BLaER1 treated with 17β-estradiol and CSF1 and Interleukin-3, amounts not matched to agents 10 nM and 100 nM (cell line): Measurements from ENCODE around the gene IDH3G.

Experiments
- H3K27ac ChIP-seq, 11 experiments: shearing (Covaris generic); formaldehyde crosslinking; 2 replicates each; pipeline ENCODE4 v1.8.1; 2022
- H3K27me3 ChIP-seq, 11 experiments: shearing (Covaris generic); formaldehyde crosslinking; 2 replicates each; pipeline ENCODE4 v1.8.1; 2022
- H3K36me3 ChIP-seq, 11 experiments: shearing (Covaris generic); formaldehyde crosslinking; 2 replicates each; pipeline ENCODE4 v1.8.1; 2022
- H3K4me1 ChIP-seq, 10 experiments: shearing (Covaris generic); formaldehyde crosslinking; 2 replicates each; pipeline ENCODE4 v1.8.1; 2022
- H3K4me2 ChIP-seq, 11 experiments: shearing (Covaris generic); formaldehyde crosslinking; 2 replicates each; pipeline ENCODE4 v1.8.1; 2022
- H3K4me3 ChIP-seq, 10 experiments: shearing (Covaris generic); formaldehyde crosslinking; 2 replicates each; pipeline ENCODE4 v1.8.1; 2022
- H3K9ac ChIP-seq, 11 experiments: shearing (Covaris generic); formaldehyde crosslinking; 2 replicates each; pipeline ENCODE4 v1.8.1; 2022
- H3K9me3 ChIP-seq, 11 experiments: shearing (Covaris generic); formaldehyde crosslinking; replicated peaks in 1 of 11; 2 replicates each; pipeline ENCODE4 v1.8.1; 2022
- H4K20me1 ChIP-seq, 11 experiments: shearing (Covaris generic); formaldehyde crosslinking; 2 replicates each; pipeline ENCODE4 v1.8.1; 2022
- Cebpa-rat ChIP-seq, 11 experiments: shearing (Covaris generic); IDR thresholded peaks; 2 replicates each; pipeline ENCODE4 v1.8.1; 2022

Gene IDH3G

DNA sequence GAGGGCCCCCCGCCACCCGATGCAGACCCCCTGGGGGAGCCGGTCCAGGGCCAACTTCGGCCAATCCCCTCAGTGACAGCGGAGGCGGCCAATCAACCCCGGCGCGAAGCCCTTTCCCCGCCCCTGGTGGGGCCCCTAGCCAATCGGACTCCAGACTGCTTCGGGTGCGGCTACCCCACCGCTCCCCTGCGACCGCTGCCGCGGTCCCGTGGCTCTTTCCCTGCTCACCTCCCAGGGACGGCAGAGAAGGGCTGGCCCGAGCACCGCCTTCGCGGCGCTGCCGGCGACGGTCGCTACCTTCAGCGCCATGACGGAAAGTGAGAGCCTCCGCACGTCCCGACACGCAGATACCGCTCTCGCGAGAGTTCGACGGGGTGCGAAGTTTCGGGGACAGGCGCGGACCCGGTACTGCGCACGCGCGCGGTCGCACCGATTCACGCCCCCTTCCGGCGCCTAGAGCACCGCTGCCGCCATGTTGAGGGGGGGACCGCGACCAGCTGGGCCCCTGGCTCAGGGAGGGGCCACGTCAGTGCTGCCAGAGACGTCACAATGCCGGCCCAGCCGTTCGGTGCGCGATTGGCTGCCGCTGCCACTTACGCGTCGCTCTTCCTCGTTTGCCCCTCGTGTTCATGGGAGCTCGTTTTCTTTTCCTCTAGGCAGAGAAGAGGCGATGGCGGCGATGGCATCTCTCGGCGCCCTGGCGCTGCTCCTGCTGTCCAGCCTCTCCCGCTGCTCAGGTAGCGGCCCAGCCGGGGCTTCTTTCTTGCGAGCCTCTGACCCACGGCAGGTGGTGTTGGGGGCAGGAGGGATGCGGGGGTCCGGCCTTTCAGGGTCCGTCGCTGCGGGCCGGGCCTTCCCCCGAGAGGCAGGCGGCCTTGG lies at the start of gene IDH3G, which contains the start of gene SSR4:
IDH3G (minus strand) TSS at position 358 of the 879 bp plus-strand sequence; CDS start at position 309, 49 bp downstream.
SSR4 (plus strand) TSS at position 651 of the 879 bp plus-strand sequence; CDS start at position 671, 20 bp downstream.
- no peak for TF ChIP-seq Cebpa-rat (IDR thresholded peaks at IDR 0.05)
- peaks cover 11 to 86% (median 55%) of the 10 kb centered on the region in 11 experiments; a peak in 20 of 22 replicates for H3K9me3 ChIP-seq
- H3K27me3 ChIP-seq: peaks cover 10 to 61% (median 38%) of the 10 kb centered on the region in 11 experiments; a peak in 18 of 22 replicates
- H3K9ac ChIP-seq: peak within 1 kb of the TSS; percentile 85 to 97 (median 93)
- peaks cover 27 to 80% (median 67%) of the 10 kb centered on the region in 11 experiments; a peak in 21 of 22 replicates for H4K20me1 ChIP-seq
- peaks cover 29 to 49% (median 39%) of the 10 kb centered on the region in 10 experiments for H3K4me1 ChIP-seq
- H3K27ac ChIP-seq: peak within 1 kb of the TSS; percentile 88 to 96 (median 92)
- peak within 1 kb of the TSS; percentile 68 to 90 (median 80) for H3K4me3 ChIP-seq
- peak within 1 kb of the TSS; percentile 79 to 94 (median 90) for H3K4me2 ChIP-seq
- H3K36me3 ChIP-seq: peaks cover 32 to 64% (median 49%) of the 10 kb centered on the region in 11 experiments

DNA sequence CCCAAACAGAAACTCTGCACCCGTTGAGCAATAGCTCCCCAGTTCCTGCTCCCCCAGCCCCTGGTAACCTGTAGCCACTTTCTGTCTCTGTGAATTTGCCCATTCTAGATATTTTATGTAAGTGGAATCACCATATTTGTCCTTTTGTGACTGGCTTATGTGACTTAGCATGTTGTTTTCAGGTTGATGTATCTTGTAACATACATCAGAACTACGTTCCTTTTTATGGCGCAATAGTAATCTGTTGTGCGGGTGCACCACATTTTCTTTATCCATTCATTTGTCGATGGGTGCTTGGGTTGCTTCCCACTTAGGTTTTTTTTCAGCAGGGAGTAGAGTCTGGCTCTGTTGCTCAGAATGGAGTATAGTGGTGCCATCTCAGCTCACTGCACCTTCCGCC lies 42.7 kb upstream of the IDH3G start:
- H3K4me3 ChIP-seq: no peak overlapping the region
- H4K20me1 ChIP-seq: peaks cover 0 to 8% (median 0%) of the 10 kb centered on the region in 11 experiments; a peak in 4 of 22 replicates
- no peak overlapping the region for H3K27ac ChIP-seq
- no peak overlapping the region for H3K4me2 ChIP-seq
- peaks cover 83 to 99% (median 97%) of the 10 kb centered on the region in 11 experiments for H3K27me3 ChIP-seq
- H3K36me3 ChIP-seq: no peaks in the 10 kb centered on the region
- no peaks in the 10 kb centered on the region for H3K4me1 ChIP-seq
- peaks cover 0 to 32% (median 10%) of the 10 kb centered on the region in 11 experiments; a peak in 15 of 22 replicates for H3K9me3 ChIP-seq
- 0 out of 22 replicates have a peak, but pooled peaks of 1 of the 11 experiments have one; percentile 22 for TF ChIP-seq Cebpa-rat (IDR thresholded peaks at IDR 0.05)
- no peak overlapping the region for H3K9ac ChIP-seq

DNA sequence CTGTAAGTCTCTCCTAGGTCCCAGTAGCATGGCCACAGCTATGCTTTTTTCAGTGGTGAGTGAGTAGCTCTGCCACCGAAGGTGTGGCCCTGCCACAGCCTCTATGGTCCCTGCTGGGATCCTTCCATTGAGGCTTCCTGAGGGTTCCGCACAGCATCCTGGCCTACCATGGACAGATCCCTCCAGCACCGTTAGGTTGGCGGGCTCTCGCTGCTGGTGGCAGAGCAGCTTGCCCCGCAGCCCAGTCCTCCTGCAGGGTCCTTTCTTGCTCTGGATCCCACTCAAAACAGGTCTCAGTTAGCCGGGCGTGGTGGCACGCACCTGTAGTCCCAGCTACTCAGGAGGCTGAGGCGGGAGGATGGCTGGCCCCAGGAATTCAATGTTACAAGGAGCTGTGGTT lies 38.6 kb upstream of the IDH3G start:
- Histone ChIP-seq H3K9ac (no peak overlapping the region), H4K20me1 (peaks cover 0 to 14% (median 5%) of the 10 kb centered on the region in 11 experiments; a peak in 6 of 22 replicates), H3K27me3 (peaks cover 82 to 99% (median 96%) of the 10 kb centered on the region in 11 experiments), H3K4me2 (no peak overlapping the region), H3K4me1 (peaks cover 0 to 7% (median 5%) of the 10 kb centered on the region in 10 experiments; a peak in 8 of 20 replicates), H3K27ac (no peak overlapping the region), H3K36me3 (no peaks in the 10 kb centered on the region), H3K4me3 (no peak overlapping the region), H3K9me3 (peaks cover 5 to 64% (median 40%) of the 10 kb centered on the region in 11 experiments; a peak in 18 of 22 replicates)
- no peak for TF ChIP-seq Cebpa-rat (IDR thresholded peaks at IDR 0.05)

DNA sequence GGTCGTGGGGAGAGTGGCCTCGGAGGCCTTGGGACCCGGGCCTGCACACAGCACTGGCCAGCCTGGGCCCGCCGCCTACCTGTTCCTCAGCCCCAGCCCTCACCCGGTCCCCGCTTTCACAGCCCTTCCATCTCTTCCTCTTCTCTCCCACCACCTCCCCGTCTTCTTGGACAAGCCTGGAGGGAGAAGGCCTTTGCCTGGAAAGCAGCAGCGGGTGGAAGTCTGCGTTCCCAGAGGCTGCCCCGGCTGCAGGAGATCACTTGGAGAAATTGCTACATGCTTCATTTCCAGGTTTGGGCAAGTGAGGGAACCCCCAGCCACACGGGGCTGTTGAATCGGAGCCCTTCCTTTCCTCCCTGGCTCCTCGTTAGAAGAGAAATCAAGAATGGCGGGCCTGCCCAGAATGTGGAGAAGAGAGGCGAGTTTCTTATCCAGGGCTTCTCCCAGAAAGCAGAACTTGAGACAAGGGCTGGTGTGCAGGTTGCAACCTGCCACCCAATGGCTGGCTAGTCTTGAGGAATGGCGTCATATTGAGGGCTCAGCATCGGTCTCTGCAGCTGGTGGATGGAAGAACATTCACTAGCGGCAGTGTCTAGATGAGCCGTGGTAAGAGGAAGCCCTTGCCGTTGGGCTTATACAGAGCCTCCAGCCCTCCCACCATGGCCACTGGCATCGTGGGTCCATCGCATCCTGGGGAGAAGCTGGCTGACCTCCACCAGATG lies 37.4 kb upstream of the IDH3G start:
- Histone ChIP-seq H3K9me3 (peaks cover 5 to 76% (median 40%) of the 10 kb centered on the region in 11 experiments; a peak in 18 of 22 replicates), H3K9ac (no peak overlapping the region), H4K20me1 (peaks cover 0 to 14% (median 5%) of the 10 kb centered on the region in 11 experiments; a peak in 6 of 22 replicates), H3K4me1 (peaks cover 0 to 7% (median 5%) of the 10 kb centered on the region in 10 experiments; a peak in 8 of 20 replicates), H3K36me3 (no peaks in the 10 kb centered on the region), H3K4me3 (peak overlapping the region in 4 of 10 experiments; percentile 25 to 59 (median 55); a peak in 4 of 20 replicates), H3K27ac (no peak overlapping the region), H3K4me2 (peak overlapping the region in 5 of 11 experiments; percentile 31 to 74 (median 66); a peak in 5 of 22 replicates), H3K27me3 (peaks cover 83 to 99% (median 96%) of the 10 kb centered on the region in 11 experiments)
- TF ChIP-seq Cebpa-rat (IDR thresholded peaks at IDR 0.05): no peak

DNA sequence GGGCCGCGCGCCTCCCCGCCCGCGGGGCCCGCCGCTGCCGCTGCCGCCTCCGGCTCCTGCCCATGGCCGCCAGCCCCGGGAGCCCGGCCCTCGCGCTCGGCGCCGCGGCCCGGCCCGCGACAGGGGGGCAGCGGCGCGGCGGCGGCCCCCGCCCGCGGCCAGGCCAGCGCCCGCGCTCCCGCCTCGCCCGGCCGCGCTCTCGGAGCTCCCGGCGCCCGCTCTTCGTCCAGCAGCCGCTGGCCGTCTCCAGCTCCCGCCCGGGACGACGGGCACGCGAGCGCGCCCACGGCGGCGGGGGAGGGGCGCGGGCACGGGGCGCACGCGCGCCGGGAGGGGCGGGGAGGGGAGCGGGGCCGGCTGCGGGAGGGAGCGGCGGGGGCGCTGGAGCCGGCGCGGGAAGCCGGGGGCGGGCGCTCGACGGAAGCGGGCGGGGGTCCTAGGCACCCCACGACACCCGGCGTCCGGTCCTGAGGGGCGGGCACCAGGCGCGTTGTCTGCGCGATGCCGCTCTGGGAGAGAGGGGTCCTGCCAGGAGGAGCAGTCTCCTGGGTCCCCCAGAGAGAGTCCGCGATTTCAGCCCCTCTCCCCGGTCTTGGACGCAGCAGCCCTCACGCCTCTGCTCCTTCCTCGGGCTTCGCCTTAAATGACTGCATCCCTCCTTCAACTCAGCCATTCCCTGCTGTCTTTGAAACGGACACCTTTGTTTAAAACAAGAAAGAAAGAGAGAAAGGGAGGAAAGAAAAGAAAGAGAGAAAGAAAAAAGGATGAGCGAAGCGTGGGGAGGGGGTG lies 36.7 kb upstream of the IDH3G start:
- H3K4me2 ChIP-seq: peak overlapping the region; percentile 61 to 77 (median 68)
- TF ChIP-seq Cebpa-rat (IDR thresholded peaks at IDR 0.05): no peak
- peaks cover 0 to 14% (median 4%) of the 10 kb centered on the region in 11 experiments; a peak in 5 of 22 replicates for H4K20me1 ChIP-seq
- H3K9ac ChIP-seq: peak overlapping the region in 5 of 11 experiments; percentile 24 to 64 (median 48); a peak in 4 of 22 replicates
- H3K36me3 ChIP-seq: no peaks in the 10 kb centered on the region
- peaks cover 86 to 99% (median 95%) of the 10 kb centered on the region in 11 experiments for H3K27me3 ChIP-seq
- H3K4me3 ChIP-seq: peak overlapping the region; percentile 40 to 69 (median 56)
- H3K9me3 ChIP-seq: peaks cover 5 to 82% (median 40%) of the 10 kb centered on the region in 11 experiments; a peak in 18 of 22 replicates
- H3K27ac ChIP-seq: no peak overlapping the region; a peak in 1 of 22 replicates
- peaks cover 0 to 7% (median 5%) of the 10 kb centered on the region in 10 experiments; a peak in 8 of 20 replicates for H3K4me1 ChIP-seq

DNA sequence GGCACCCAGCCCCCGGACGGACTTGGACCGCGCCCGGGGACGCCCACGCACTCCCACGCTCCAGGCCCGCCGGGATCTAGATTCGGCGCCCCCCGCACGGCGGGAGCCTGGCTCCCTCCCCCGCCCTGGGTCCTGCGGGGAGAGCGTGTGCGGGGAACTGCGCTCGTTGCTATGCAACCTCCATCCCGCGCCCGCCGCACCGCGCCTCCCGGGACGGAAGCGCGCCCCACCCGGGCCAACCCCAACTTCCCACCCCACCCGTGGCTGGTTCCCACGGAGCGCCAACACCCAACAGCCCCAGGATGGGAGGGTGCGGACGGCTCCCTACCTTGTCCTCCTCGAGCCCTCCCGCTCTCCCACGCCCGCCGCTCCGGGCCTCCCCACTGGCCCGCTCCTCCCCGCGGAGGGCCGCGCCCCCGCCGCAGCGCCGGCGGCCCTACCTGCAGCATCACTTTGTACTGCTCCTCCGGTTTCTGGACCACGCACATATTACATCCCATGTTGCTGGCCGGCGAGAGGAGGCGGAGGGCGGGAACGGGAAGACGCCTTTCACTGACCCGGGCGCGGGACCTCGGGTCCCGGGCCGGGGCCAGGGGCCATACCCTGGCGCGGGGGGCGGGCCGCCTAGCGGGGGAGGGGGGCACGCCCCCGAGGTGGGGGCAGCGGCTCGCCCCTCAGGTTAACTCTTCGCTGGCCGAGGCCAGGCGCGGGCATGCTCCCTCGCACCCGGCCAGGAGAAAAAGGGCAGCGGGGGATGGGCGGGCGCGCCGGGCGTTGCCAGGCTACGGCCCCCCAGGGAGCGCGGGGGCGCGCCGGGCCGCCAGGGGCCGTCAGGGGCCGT lies 35.8 kb upstream of the IDH3G start, which contains the start of gene PDZD4:
PDZD4 (minus strand) TSS at position 746 of the 841 bp plus-strand sequence; CDS start at position 500, 246 bp downstream.
- Histone ChIP-seq H4K20me1 (peaks cover 0 to 14% (median 5%) of the 10 kb centered on the region in 11 experiments; a peak in 6 of 22 replicates), H3K9ac (peak within 1 kb of the TSS in 5 of 11 experiments; percentile 24 to 64 (median 48); a peak in 4 of 22 replicates), H3K4me1 (peaks cover 0 to 7% (median 5%) of the 10 kb centered on the region in 10 experiments; a peak in 8 of 20 replicates), H3K4me2 (peak within 1 kb of the TSS; percentile 61 to 77 (median 68)), H3K27ac (no peak within 1 kb of the TSS; a peak in 1 of 22 replicates), H3K36me3 (no peaks in the 10 kb centered on the region), H3K9me3 (peaks cover 5 to 80% (median 40%) of the 10 kb centered on the region in 11 experiments; a peak in 18 of 22 replicates), H3K4me3 (peak within 1 kb of the TSS; percentile 40 to 69 (median 56)), H3K27me3 (peaks cover 87 to 99% (median 95%) of the 10 kb centered on the region in 11 experiments)
- no peak for TF ChIP-seq Cebpa-rat (IDR thresholded peaks at IDR 0.05)

DNA sequence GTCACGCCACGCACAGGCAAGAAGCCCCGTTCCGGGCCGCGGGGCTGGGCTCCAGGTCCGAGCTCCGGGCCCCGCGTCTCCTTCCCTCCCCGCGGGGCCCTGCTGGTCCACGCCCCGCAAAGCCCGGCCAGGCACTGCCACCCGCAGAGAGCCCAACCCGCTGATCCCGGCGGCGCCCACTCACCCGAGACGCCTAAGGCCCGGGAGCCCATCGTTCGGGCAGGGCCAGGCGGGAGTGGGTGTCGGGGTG lies 35.3 kb upstream of the IDH3G start:
- Histone ChIP-seq H3K4me2 (peak overlapping the region; percentile 61 to 77 (median 68); a peak in 21 of 22 replicates), H3K27me3 (peaks cover 84 to 99% (median 95%) of the 10 kb centered on the region in 11 experiments), H3K36me3 (no peaks in the 10 kb centered on the region), H3K9ac (no peak overlapping the region), H3K9me3 (peaks cover 5 to 75% (median 40%) of the 10 kb centered on the region in 11 experiments; a peak in 18 of 22 replicates), H3K4me3 (peak overlapping the region; percentile 40 to 69 (median 56); a peak in 15 of 20 replicates), H3K4me1 (peaks cover 0 to 7% (median 5%) of the 10 kb centered on the region in 10 experiments; a peak in 8 of 20 replicates), H4K20me1 (peaks cover 0 to 14% (median 5%) of the 10 kb centered on the region in 11 experiments; a peak in 6 of 22 replicates), H3K27ac (no peak overlapping the region)
- TF ChIP-seq Cebpa-rat (IDR thresholded peaks at IDR 0.05): no peak
